Skeletal muscle satellite cell (primary cell): ENCODE results near the gene RHOU. TPM values are rescaled to one million over a fixed set of nuclear protein-coding genes. Genes with fewer than 3 reads are reported as not detected.
"Not testable (repeated sequence)": the region's sequence is repeated elsewhere in the genome, so short reads cannot be mapped to it uniquely, and the experiment has no call there.

Source experiments
- H3K27me3 ChIP-seq: 2 replicates; pipeline ENCODE4 v1.7.0; 2013; ENCODE audit warnings: low read length; ENCODE audit not compliant: control insufficient read depth, insufficient read depth
- H3K36me3 ChIP-seq: 2 replicates; pipeline ENCODE4 v1.7.0; 2013; ENCODE audit warnings: mild to moderate bottlenecking, control low read depth, low read length; ENCODE audit not compliant: insufficient read depth
- H3K4me1 ChIP-seq: 2 replicates; pipeline ENCODE4 v1.7.0; 2013; ENCODE audit warnings: low read length; ENCODE audit not compliant: control insufficient read depth, insufficient read depth
- H3K4me2 ChIP-seq: 2 replicates; pipeline ENCODE4 v1.7.0; 2013; ENCODE audit warnings: mild to moderate bottlenecking, low read length
- H3K4me3 ChIP-seq: 2 replicates; pipeline ENCODE4 v1.7.0; 2013; ENCODE audit warnings: low read length
- H3K9ac ChIP-seq: 2 replicates; pipeline ENCODE4 v1.7.0; 2013; ENCODE audit warnings: mild to moderate bottlenecking, low read depth, low read length, moderate library complexity
- H3K9me3 ChIP-seq: replicated peaks from 2 replicates; pipeline ENCODE4 v1.7.0; 2013; ENCODE audit warnings: mild to moderate bottlenecking, control low read depth, low read length
- total RNA-seq: library from RNA; depleted of rRNA; stranded (reverse); fragments of >200 nt; gene quantifications from 2 replicates; pipeline ENCODE4 v1.2.3, GENCODE V29; 2012; rRNA removed

RHOU gene
- total RNA-seq, result 0.22 TPM in 1 of 2 replicates, not detected in the other

GRCh38 chr1:228734881-228735801 is at the start of gene RHOU:
TSS of gene RHOU (plus strand) at chr1:228735479. CDS start at chr1:228735743, 264 bp downstream.
- Histone ChIP-seq H3K4me1 (peaks cover 6% of the 10 kb centered on the region), H3K9me3 (no peaks in the 10 kb centered on the region), H3K27me3 (peaks cover 61% of the 10 kb centered on the region), H3K9ac (peak within 1 kb of the TSS; percentile 70), H3K4me2 (peak within 1 kb of the TSS; percentile 98), H3K36me3 (no peaks in the 10 kb centered on the region), H3K4me3 (peak within 1 kb of the TSS; percentile 77)

- Histone ChIP-seq H3K4me2 (no peak overlapping the region), H3K9ac (no peak overlapping the region), H3K4me3 (no peak overlapping the region), H3K4me1 (no peaks in the 10 kb centered on the region), H3K9me3 (no peaks in the 10 kb centered on the region), H3K36me3 (no peaks in the 10 kb centered on the region), H3K27me3 (peaks cover 2% of the 10 kb centered on the region)
Measured at GRCh38 chr1:228687587-228687986, 47.7 kb upstream of the RHOU start.

- H3K4me2 ChIP-seq, result no peak overlapping the region
- H3K9me3 ChIP-seq, result no peaks in the 10 kb centered on the region
- H3K36me3 ChIP-seq, result no peaks in the 10 kb centered on the region
- no peak overlapping the region for H3K4me3 ChIP-seq
- no peak overlapping the region for H3K9ac ChIP-seq
- no peaks in the 10 kb centered on the region for H3K4me1 ChIP-seq
- peaks cover 2% of the 10 kb centered on the region for H3K27me3 ChIP-seq
Measured at GRCh38 chr1:228689255-228689654, 46.0 kb upstream of the RHOU start.

GRCh38 chr1:228691211-228691610 is 44.1 kb upstream of the RHOU start:
- no peaks in the 10 kb centered on the region for H3K36me3 ChIP-seq
- H3K4me3 ChIP-seq, result no peak overlapping the region
- no peaks in the 10 kb centered on the region for H3K9me3 ChIP-seq
- no peak overlapping the region for H3K4me2 ChIP-seq
- H3K9ac ChIP-seq, result no peak overlapping the region
- peaks cover 2% of the 10 kb centered on the region for H3K27me3 ChIP-seq
- no peaks in the 10 kb centered on the region for H3K4me1 ChIP-seq

GRCh38 chr1:228691926-228692325 is 43.4 kb upstream of the RHOU start:
- Histone ChIP-seq H3K36me3 (no peaks in the 10 kb centered on the region), H3K4me2 (no peak overlapping the region), H3K9me3 (no peaks in the 10 kb centered on the region), H3K4me1 (peaks cover 1% of the 10 kb centered on the region), H3K27me3 (peaks cover 2% of the 10 kb centered on the region), H3K4me3 (no peak overlapping the region), H3K9ac (no peak overlapping the region)

- not testable (repeated sequence) for H3K4me2 ChIP-seq, H3K36me3 ChIP-seq, H3K4me3 ChIP-seq, H3K9ac ChIP-seq, H3K9me3 ChIP-seq, H3K27me3 ChIP-seq
- peaks cover 11% of the 10 kb centered on the region for H3K4me1 ChIP-seq
Measured at GRCh38 chr1:228694447-228694846, 40.8 kb upstream of the RHOU start.

GRCh38 chr1:228695015-228695955 is 40.0 kb upstream of the RHOU start:
- H3K9me3 ChIP-seq, result no peaks in the 10 kb centered on the region
- peaks cover 11% of the 10 kb centered on the region for H3K4me1 ChIP-seq
- no peaks in the 10 kb centered on the region for H3K36me3 ChIP-seq
- H3K4me2 ChIP-seq, result no peak overlapping the region
- no peak overlapping the region for H3K4me3 ChIP-seq
- H3K9ac ChIP-seq, result no peak overlapping the region
- H3K27me3 ChIP-seq, result no peaks in the 10 kb centered on the region

- Histone ChIP-seq H3K36me3 (no peaks in the 10 kb centered on the region), H3K4me3 (no peak overlapping the region), H3K4me2 (peak overlapping the region; percentile 15), H3K9ac (no peak overlapping the region), H3K9me3 (no peaks in the 10 kb centered on the region), H3K27me3 (no peaks in the 10 kb centered on the region), H3K4me1 (peaks cover 11% of the 10 kb centered on the region)
Measured at GRCh38 chr1:228697207-228698016, 37.9 kb upstream of the RHOU start.

- H3K9ac ChIP-seq, result no peak overlapping the region
- H3K27me3 ChIP-seq, result no peaks in the 10 kb centered on the region
- H3K36me3 ChIP-seq, result no peaks in the 10 kb centered on the region
- no peak overlapping the region for H3K4me2 ChIP-seq
- peaks cover 11% of the 10 kb centered on the region for H3K4me1 ChIP-seq
- no peak overlapping the region for H3K4me3 ChIP-seq
- H3K9me3 ChIP-seq, result no peaks in the 10 kb centered on the region
Measured at GRCh38 chr1:228698017-228698329, 37.3 kb upstream of the RHOU start.

- no peak overlapping the region for H3K9ac ChIP-seq
- peaks cover 5% of the 10 kb centered on the region for H3K4me1 ChIP-seq
- H3K27me3 ChIP-seq, result no peaks in the 10 kb centered on the region
- H3K4me2 ChIP-seq, result no peak overlapping the region
- H3K36me3 ChIP-seq, result no peaks in the 10 kb centered on the region
- H3K4me3 ChIP-seq, result no peak overlapping the region
- no peaks in the 10 kb centered on the region for H3K9me3 ChIP-seq
Measured at GRCh38 chr1:228702433-228702832, 32.8 kb upstream of the RHOU start.

GRCh38 chr1:228706305-228706704 is 29.0 kb upstream of the RHOU start:
- Histone ChIP-seq H3K36me3 (no peaks in the 10 kb centered on the region), H3K4me3 (no peak overlapping the region), H3K9me3 (no peaks in the 10 kb centered on the region), H3K4me2 (no peak overlapping the region), H3K27me3 (no peaks in the 10 kb centered on the region), H3K4me1 (no peaks in the 10 kb centered on the region), H3K9ac (no peak overlapping the region)
